ENCODE data around the gene B4GALT4. TPM values are rescaled to one million over a fixed set of nuclear protein-coding genes. Genes with fewer than 3 reads are reported as not detected.

B4GALT4 gene
- total and polyA plus RNA-seq, 7 donors, result 3.2 to 12.7 (median 6.2) TPM

- ATAC-seq, result no peak
- intact Hi-C loops (cut with DNase I), result no loop called here
- no peak overlapping the region for H3K4me3 ChIP-seq
- H3K36me3 ChIP-seq (ENCODE audit: insufficient read depth in 1 of 2, low read depth in 1 of 2), result peaks cover 3 to 11% of the 10 kb centered on the region in 2 donors
- H3K9me3 ChIP-seq, result no peaks in the 10 kb centered on the region
- H3K4me1 ChIP-seq, result no peaks in the 10 kb centered on the region
- H3K27me3 ChIP-seq (ENCODE audit: insufficient read depth in 3 of 3, low read length in 2 of 3), result no peaks in the 10 kb centered on the region
- 67 to 79% (median 78%) methylated on average over 4 of the region's 4 CpGs for WGBS, 3 donors
- DNase-seq, result no peak
- TF ChIP-seq, protein P1, sequence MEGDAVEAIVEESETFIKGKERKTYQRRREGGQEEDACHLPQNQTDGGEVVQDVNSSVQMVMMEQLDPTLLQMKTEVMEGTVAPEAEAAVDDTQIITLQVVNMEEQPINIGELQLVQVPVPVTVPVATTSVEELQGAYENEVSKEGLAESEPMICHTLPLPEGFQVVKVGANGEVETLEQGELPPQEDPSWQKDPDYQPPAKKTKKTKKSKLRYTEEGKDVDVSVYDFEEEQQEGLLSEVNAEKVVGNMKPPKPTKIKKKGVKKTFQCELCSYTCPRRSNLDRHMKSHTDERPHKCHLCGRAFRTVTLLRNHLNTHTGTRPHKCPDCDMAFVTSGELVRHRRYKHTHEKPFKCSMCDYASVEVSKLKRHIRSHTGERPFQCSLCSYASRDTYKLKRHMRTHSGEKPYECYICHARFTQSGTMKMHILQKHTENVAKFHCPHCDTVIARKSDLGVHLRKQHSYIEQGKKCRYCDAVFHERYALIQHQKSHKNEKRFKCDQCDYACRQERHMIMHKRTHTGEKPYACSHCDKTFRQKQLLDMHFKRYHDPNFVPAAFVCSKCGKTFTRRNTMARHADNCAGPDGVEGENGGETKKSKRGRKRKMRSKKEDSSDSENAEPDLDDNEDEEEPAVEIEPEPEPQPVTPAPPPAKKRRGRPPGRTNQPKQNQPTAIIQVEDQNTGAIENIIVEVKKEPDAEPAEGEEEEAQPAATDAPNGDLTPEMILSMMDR (IDR thresholded peaks at IDR 0.05), result no peak
- no peak overlapping the region for H3K27ac ChIP-seq
Observed at GRCh38 chr3:119206611-119207511, 33.8 kb downstream of the B4GALT4 start.

DNA sequence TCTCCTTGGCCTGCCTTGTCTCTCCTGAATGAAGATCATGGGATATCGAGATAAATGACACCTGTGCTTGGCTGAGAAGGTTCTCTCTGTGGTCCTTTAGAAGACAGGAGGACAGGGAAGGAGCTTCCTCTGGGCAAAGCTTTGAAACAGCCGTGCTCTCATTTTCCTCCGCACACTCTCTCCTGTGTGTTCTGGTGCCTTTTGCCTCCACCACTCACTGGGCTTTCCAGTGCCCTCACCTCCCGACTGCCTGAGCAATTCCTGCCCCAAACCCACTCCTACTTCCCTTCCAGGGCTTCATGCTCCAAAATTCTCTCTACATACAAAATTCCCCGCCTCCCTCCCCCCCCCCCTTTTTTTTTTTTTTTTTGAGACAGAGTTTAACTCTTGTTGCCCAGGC lies 35.0 kb downstream of the B4GALT4 start:
- H3K27me3 ChIP-seq (ENCODE audit: insufficient read depth in 3 of 3, low read length in 2 of 3), result no peaks in the 10 kb centered on the region
- WGBS, 3 donors, result 56 to 72% (median 68%) methylated on average over 4 to 5 of the region's 5 CpGs
- no peak overlapping the region for H3K27ac ChIP-seq
- DNase-seq (no peak), ATAC-seq (no peak)
- H3K4me1 ChIP-seq, result no peaks in the 10 kb centered on the region
- no peaks in the 10 kb centered on the region for H3K9me3 ChIP-seq
- TF ChIP-seq, protein P1 (IDR thresholded peaks at IDR 0.05), result no peak
- no peaks in the 10 kb centered on the region for H3K36me3 ChIP-seq (ENCODE audit: insufficient read depth in 1 of 2, low read depth in 1 of 2)
- intact Hi-C loops (cut with DNase I), result no loop called here
- no peak overlapping the region for H3K4me3 ChIP-seq

DNA sequence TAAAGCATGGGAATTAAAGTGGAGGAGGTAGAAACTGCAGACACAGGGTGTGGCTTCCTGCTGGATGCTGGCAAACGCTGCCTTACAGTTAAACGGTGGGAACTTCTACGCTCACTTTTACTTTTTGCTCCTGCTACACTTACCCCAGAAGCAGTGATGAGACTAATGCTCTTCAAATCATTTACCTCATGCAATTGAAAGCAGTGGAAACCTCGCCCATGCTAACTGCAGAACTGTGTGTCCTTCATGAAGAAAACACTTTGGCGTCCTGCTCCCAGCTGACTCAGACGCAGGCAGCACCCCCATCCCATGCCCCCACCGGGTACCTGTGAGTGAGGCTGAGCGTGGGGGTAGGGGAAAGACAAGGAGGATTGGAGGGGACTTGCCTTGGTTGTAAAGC lies 35.5 kb downstream of the B4GALT4 start:
- Histone ChIP-seq H3K9me3 (no peaks in the 10 kb centered on the region), H3K27ac (no peak overlapping the region), H3K4me1 (no peaks in the 10 kb centered on the region), H3K27me3 (ENCODE audit: insufficient read depth in 3 of 3, low read length in 2 of 3) (no peaks in the 10 kb centered on the region), H3K36me3 (ENCODE audit: insufficient read depth in 1 of 2, low read depth in 1 of 2) (no peaks in the 10 kb centered on the region), H3K4me3 (no peak overlapping the region)
- TF ChIP-seq, protein P1 (IDR thresholded peaks at IDR 0.05), result no peak
- intact Hi-C loops (cut with DNase I), result no loop called here
- ATAC-seq (no peak), DNase-seq (no peak)
- WGBS, 3 donors, result 54 to 59% (median 59%) methylated on average over 8 of the region's 8 CpGs

- Histone ChIP-seq H3K27me3 (ENCODE audit: insufficient read depth in 3 of 3, low read length in 2 of 3) (no peaks in the 10 kb centered on the region), H3K4me3 (no peak overlapping the region), H3K27ac (no peak overlapping the region), H3K4me1 (no peaks in the 10 kb centered on the region), H3K9me3 (no peaks in the 10 kb centered on the region), H3K36me3 (ENCODE audit: insufficient read depth in 1 of 2, low read depth in 1 of 2) (no peaks in the 10 kb centered on the region)
- ATAC-seq (no peak), DNase-seq (no peak)
- TF ChIP-seq, protein P1 (IDR thresholded peaks at IDR 0.05), result no peak
- intact Hi-C loops (cut with DNase I), result no loop called here
- WGBS, 3 donors, result 54 to 78% (median 65%) methylated on average over 1 of the region's 1 CpG
Observed at GRCh38 chr3:119195911-119196310, 44.8 kb downstream of the B4GALT4 start.

GRCh38 chr3:119195151-119195476 lies 45.6 kb downstream of the B4GALT4 start:
- Histone ChIP-seq H3K27me3 (ENCODE audit: insufficient read depth in 3 of 3, low read length in 2 of 3) (no peaks in the 10 kb centered on the region), H3K4me1 (no peaks in the 10 kb centered on the region), H3K9me3 (no peaks in the 10 kb centered on the region), H3K4me3 (no peak overlapping the region), H3K36me3 (ENCODE audit: insufficient read depth in 1 of 2, low read depth in 1 of 2) (no peaks in the 10 kb centered on the region), H3K27ac (no peak overlapping the region)
- TF ChIP-seq, protein P1 (IDR thresholded peaks at IDR 0.05), result no peak
- DNase-seq, result no peak
- ATAC-seq, result no peak
- intact Hi-C loops (cut with DNase I), result no loop called here
- 65 to 86% (median 76%) methylated on average over 1 of the region's 1 CpG for WGBS, 3 donors
